SH-SY5Y (cell line): Measurements from ENCODE around the gene NSUN2.

ENCODE experiments used
- GATA2 ChIP-seq: IDR thresholded peaks from 2 replicates; pipeline ENCODE4 v1.6.1; 2011; ENCODE audit warnings: mild to moderate bottlenecking, low read depth, low read length
- GATA3 ChIP-seq: IDR thresholded peaks from 2 replicates; pipeline ENCODE4 v1.6.1; 2011; ENCODE audit warnings: low read depth, mild to moderate bottlenecking, low read length, moderate library complexity

GRCh38 chr5:6576861-6577501 lies 55.9 kb downstream of the NSUN2 start:
- no peak for TF ChIP-seq GATA3
- TF ChIP-seq GATA2 = no peak
